Naive thymus-derived CD8-positive, alpha-beta T cell (primary cell): ENCODE measurements around the gene TBCCD1. TPM values are rescaled to one million over a fixed set of nuclear protein-coding genes. Genes with fewer than 3 reads are reported as not detected.
"Not testable (repeated sequence)": the region's sequence is repeated elsewhere in the genome, so short reads cannot be mapped to it uniquely, and the experiment has no call there.

Experiments
- ATAC-seq, 2 donors: fragments of 150-1000 bp; cut with Tn5 transposase in 1 of 2; sonication (Bioruptor Pico), chemical (Tn5 transposase) in 1 of 2; 1 replicate in 1 of 2; 2 replicates in 1 of 2; pipeline ENCODE4 v1.10.0; 2021; ENCODE audit warnings: mild to moderate bottlenecking in 2 of 2, moderate library complexity in 2 of 2
- POLR2A ChIA-PET: fragments of 350-600 bp; sonication (Branson Sonifier 250); formaldehyde crosslinking; loops from one replicate; lab custom pipeline; 2021; ENCODE audit warnings: antibody characterized with exemption; lab: Charles Lee
- DNase-seq, 10 donors: peaks; one replicate each; pipeline versions ENCODE4 v3.0.0 to v3.0.0-alpha.2; 2020 to 2022
- H3K27ac Mint-ChIP-seq, 10 donors: one replicate each; pipeline ENCODE4 v1.8.0; 2020 to 2022; ENCODE audit warnings: mild to moderate bottlenecking in 10 of 10, mixed read lengths in 10 of 10, moderate library complexity in 4 of 10, inconsistent platforms in 1 of 10
- H3K27me3 Mint-ChIP-seq, 5 donors: one replicate each; pipeline ENCODE4 v1.8.0; 2021 to 2022; ENCODE audit warnings: mixed read lengths in 5 of 5
- H3K36me3 Mint-ChIP-seq, 3 donors: one replicate each; pipeline ENCODE4 v1.8.0; 2020 to 2022; ENCODE audit warnings: mixed read lengths in 3 of 3, mild to moderate bottlenecking in 2 of 3, inconsistent platforms in 1 of 3
- H3K4me1 Mint-ChIP-seq, 4 donors: one replicate each; pipeline ENCODE4 v1.8.0; 2021 to 2022; ENCODE audit warnings: mixed read lengths in 4 of 4
- H3K4me3 Mint-ChIP-seq, 10 donors: one replicate each; pipeline ENCODE4 v1.8.0; 2020 to 2022; ENCODE audit warnings: mild to moderate bottlenecking in 10 of 10, mixed read lengths in 10 of 10, moderate library complexity in 6 of 10, inconsistent platforms in 1 of 10
- H3K9me3 Mint-ChIP-seq, 9 donors: one replicate each; pipeline ENCODE4 v1.8.0; 2020 to 2022; ENCODE audit warnings: mixed read lengths in 9 of 9, mild to moderate bottlenecking in 3 of 9, inconsistent platforms in 1 of 9, moderate library complexity in 1 of 9
- polyA plus RNA-seq, 3 donors: library from polyadenylated mRNA; unstranded; fragments of 300-500 nt; fragmentation: Illumina TruSeq; gene quantifications; one replicate each; pipeline ENCODE4 v1.2.3, GENCODE V29; 2021
- total RNA-seq, 8 experiments: library from RNA in 2 of 8; stranded (reverse) in 2 of 8; gene quantifications; one replicate each; pipeline ENCODE4 v1.2.3 and lab custom pipeline; 2021 to 2026

Gene TBCCD1
- total and polyA plus RNA-seq, 5 experiments from 2014 or later = 11.9 to 22.7 (median 17.7) TPM

GRCh38 chr3:186590580-186591295 lies 23.6 kb upstream of the TBCCD1 start:
- Mint-ChIP-seq H3K4me1 (peaks cover 5 to 13% (median 9%) of the 10 kb centered on the region in 4 donors), H3K27me3 (peaks cover 0 to 2% (median 0%) of the 10 kb centered on the region in 5 donors), H3K9me3 (no peaks in the 10 kb centered on the region), H3K36me3 (peaks cover 0 to 9% (median under 1%) of the 10 kb centered on the region in 3 donors), H3K27ac (peak overlapping the region in 2 of 10 donors; percentile 6 to 13), H3K4me3 (no peak overlapping the region)
- POLR2A ChIA-PET = interaction anchor here (0.7 kb wide), 1 partner anchor 26 kb away, joined by 4 read pairs; no protein-coding TSS in a partner anchor
- DNase-seq = no peak
- ATAC-seq = no peak

GRCh38 chr3:186589856-186590579 lies 22.9 kb upstream of the TBCCD1 start:
- no peak for DNase-seq
- H3K27ac Mint-ChIP-seq = peak overlapping the region in 2 of 10 donors; percentile 27 to 92
- H3K36me3 Mint-ChIP-seq = peaks cover 0 to 17% (median 6%) of the 10 kb centered on the region in 3 donors
- H3K9me3 Mint-ChIP-seq = no peaks in the 10 kb centered on the region
- POLR2A ChIA-PET = interaction anchor here (0.7 kb wide), 1 partner anchor 27 kb away, joined by 4 read pairs; no protein-coding TSS in a partner anchor
- H3K4me1 Mint-ChIP-seq = peaks cover 5 to 13% (median 9%) of the 10 kb centered on the region in 4 donors
- ATAC-seq = peak; percentile 53 to 64
- peaks cover 0 to 1% (median 0%) of the 10 kb centered on the region in 5 donors for H3K27me3 Mint-ChIP-seq
- peak overlapping the region in 1 of 10 donors; percentile 16 for H3K4me3 Mint-ChIP-seq

GRCh38 chr3:186589121-186589520 lies 22.0 kb upstream of the TBCCD1 start:
- Mint-ChIP-seq H3K27ac (peak overlapping the region in 1 of 10 donors; percentile 31), H3K36me3 (peaks cover 0 to 26% (median 6%) of the 10 kb centered on the region in 3 donors), H3K9me3 (no peaks in the 10 kb centered on the region), H3K27me3 (no peaks in the 10 kb centered on the region), H3K4me3 (no peak overlapping the region), H3K4me1 (peaks cover 5 to 13% (median 9%) of the 10 kb centered on the region in 4 donors)
- POLR2A ChIA-PET = no interaction called here
- DNase-seq (no peak), ATAC-seq (no peak)

- ATAC-seq (no peak), DNase-seq (no peak)
- Mint-ChIP-seq H3K27me3 (no peaks in the 10 kb centered on the region), H3K9me3 (no peaks in the 10 kb centered on the region), H3K27ac (peak overlapping the region in 2 of 10 donors; percentile 6 to 41), H3K4me1 (peaks cover 5 to 13% (median 9%) of the 10 kb centered on the region in 4 donors), H3K4me3 (no peak overlapping the region), H3K36me3 (peaks cover under 1 to 31% (median 10%) of the 10 kb centered on the region in 3 donors)
- POLR2A ChIA-PET = no interaction called here
Measured at GRCh38 chr3:186588632-186589031, 21.5 kb upstream of the TBCCD1 start.

- peaks cover 5 to 13% (median 9%) of the 10 kb centered on the region in 4 donors for H3K4me1 Mint-ChIP-seq
Measured at GRCh38 chr3:186587183-186587582, 20.0 kb upstream of the TBCCD1 start.

GRCh38 chr3:186586245-186586644 lies 19.1 kb upstream of the TBCCD1 start:
- H3K4me3 Mint-ChIP-seq = not testable (repeated sequence)
- H3K36me3 Mint-ChIP-seq = peaks cover 5 to 54% (median 21%) of the 10 kb centered on the region in 3 donors

More at GRCh38 chr3:186587183-186587582, 20.0 kb upstream of the TBCCD1 start:
- Mint-ChIP-seq H3K4me3 (no peak overlapping the region), H3K36me3 (peaks cover 5 to 45% (median 15%) of the 10 kb centered on the region in 3 donors), H3K27me3 (no peaks in the 10 kb centered on the region), H3K9me3 (no peaks in the 10 kb centered on the region), H3K27ac (peak overlapping the region in 1 of 10 donors; percentile 9)
- ATAC-seq (no peak), DNase-seq (no peak)
- POLR2A ChIA-PET = interaction anchor here (1.1 kb wide), 1 partner anchor 21 kb away, joined by 3 read pairs; no protein-coding TSS in a partner anchor

GRCh38 chr3:186583831-186584230 lies 16.7 kb upstream of the TBCCD1 start:
- ATAC-seq (no peak), DNase-seq (no peak)
- H3K9me3 Mint-ChIP-seq = no peaks in the 10 kb centered on the region
- H3K4me1 Mint-ChIP-seq = peaks cover 0 to 3% (median 0%) of the 10 kb centered on the region in 4 donors
- POLR2A ChIA-PET = no interaction called here
- no peaks in the 10 kb centered on the region for H3K27me3 Mint-ChIP-seq
- peak overlapping the region in 2 of 10 donors; percentile 2 to 10 for H3K27ac Mint-ChIP-seq
- H3K36me3 Mint-ChIP-seq = peaks cover 5 to 74% (median 21%) of the 10 kb centered on the region in 3 donors
- no peak overlapping the region for H3K4me3 Mint-ChIP-seq

More at GRCh38 chr3:186586245-186586644, 19.1 kb upstream of the TBCCD1 start:
- not testable (repeated sequence) for H3K9me3 Mint-ChIP-seq, H3K27ac Mint-ChIP-seq, ATAC-seq, H3K27me3 Mint-ChIP-seq, DNase-seq
- H3K4me1 Mint-ChIP-seq = peaks cover 5 to 13% (median 9%) of the 10 kb centered on the region in 4 donors
- POLR2A ChIA-PET = interaction anchor here (1.1 kb wide), 1 partner anchor 20 kb away, joined by 3 read pairs; no protein-coding TSS in a partner anchor

- H3K36me3 Mint-ChIP-seq = peaks cover 5 to 87% (median 21%) of the 10 kb centered on the region in 3 donors
- DNase-seq (no peak), ATAC-seq (no peak)
- peaks cover 0 to 4% (median 2%) of the 10 kb centered on the region in 4 donors for H3K4me1 Mint-ChIP-seq
- POLR2A ChIA-PET = no interaction called here
- H3K9me3 Mint-ChIP-seq = no peaks in the 10 kb centered on the region
- no peaks in the 10 kb centered on the region for H3K27me3 Mint-ChIP-seq
- H3K27ac Mint-ChIP-seq = no peak overlapping the region
- H3K4me3 Mint-ChIP-seq = no peak overlapping the region
Measured at GRCh38 chr3:186582541-186582940, 15.4 kb upstream of the TBCCD1 start.

GRCh38 chr3:186580785-186581184 lies 13.6 kb upstream of the TBCCD1 start:
- Mint-ChIP-seq H3K4me3 (no peak overlapping the region), H3K27ac (no peak overlapping the region), H3K27me3 (no peaks in the 10 kb centered on the region), H3K36me3 (peaks cover 5 to 94% (median 32%) of the 10 kb centered on the region in 3 donors), H3K4me1 (peaks cover 0 to 11% (median 3%) of the 10 kb centered on the region in 4 donors), H3K9me3 (no peaks in the 10 kb centered on the region)
- no peak for ATAC-seq
- POLR2A ChIA-PET = no interaction called here
- DNase-seq = no peak

- H3K4me3 Mint-ChIP-seq = no peak overlapping the region
- POLR2A ChIA-PET = interaction anchor here (0.7 kb wide), 1 partner anchor 206 kb away, joined by 3 read pairs; the partner anchor contains the start of gene EIF4A2
- H3K27me3 Mint-ChIP-seq = no peaks in the 10 kb centered on the region
- H3K9me3 Mint-ChIP-seq = no peaks in the 10 kb centered on the region
- H3K27ac Mint-ChIP-seq = peak overlapping the region in 1 of 10 donors; percentile 78
- peaks cover 9 to 26% (median 14%) of the 10 kb centered on the region in 4 donors for H3K4me1 Mint-ChIP-seq
- peaks cover 0 to 94% (median 24%) of the 10 kb centered on the region in 3 donors for H3K36me3 Mint-ChIP-seq
- no peak for DNase-seq
- ATAC-seq = no peak
Measured at GRCh38 chr3:186577521-186577920, 10.4 kb upstream of the TBCCD1 start.

GRCh38 chr3:186571644-186572013 lies 4.5 kb upstream of the TBCCD1 start:
- POLR2A ChIA-PET = interaction anchor here (1.4 to 5.6 kb wide), 4 partner anchors 9 to 634 kb away, joined by 3 to 85 read pairs (median 16); partner anchors contain the start of genes EIF4A2 and TRA2B
- peaks cover 0 to 43% (median 17%) of the 10 kb centered on the region in 3 donors for H3K36me3 Mint-ChIP-seq
- peak overlapping the region; percentile 74 to 99 (median 98) for H3K27ac Mint-ChIP-seq
- no peaks in the 10 kb centered on the region for H3K9me3 Mint-ChIP-seq
- peak overlapping the region; percentile 91 to 99 (median 96) for H3K4me3 Mint-ChIP-seq
- H3K4me1 Mint-ChIP-seq = peaks cover 26 to 53% (median 48%) of the 10 kb centered on the region in 4 donors
- DNase-seq (no peak), ATAC-seq (no peak)
- no peaks in the 10 kb centered on the region for H3K27me3 Mint-ChIP-seq
